Uterus (tissue), 2 donors: Measurements from ENCODE around the gene NTF3.

ENCODE experiments used
- CTCF ChIP-seq, 4 experiments: fragments of 200-600 bp in 2 of 4; fragments of 450-650 bp in 2 of 4; sonication (generic) in 2 of 4; IDR thresholded peaks; one replicate each; pipeline ENCODE4 v1.5.1; 2016 to 2019; ENCODE audit warnings: antibody characterized with exemption in 4 of 4, mild to moderate bottlenecking in 2 of 4, moderate library complexity in 1 of 4
- POLR2A ChIP-seq, 2 donors: fragments of 450-650 bp; IDR thresholded peaks; one replicate each; pipeline ENCODE4 v1.6.1; 2016; ENCODE audit warnings: antibody characterized with exemption in 2 of 2, mild to moderate bottlenecking in 1 of 2, moderate library complexity in 1 of 2

GRCh38 chr12:5509557-5509956 is 77.6 kb downstream of the NTF3 start:
- no peak for TF ChIP-seq CTCF (IDR thresholded peaks at IDR 0.05)
- no peak for TF ChIP-seq POLR2A (IDR thresholded peaks at IDR 0.05)
